Type B pancreatic cell (in vitro differentiated cells): Measurements from ENCODE around the gene NTPCR. TPM values are rescaled to one million over a fixed set of nuclear protein-coding genes. Genes with fewer than 3 reads are reported as not detected.
"Not testable (repeated sequence)": the region's sequence is repeated elsewhere in the genome, so short reads cannot be mapped to it uniquely, and the experiment has no call there.

Experiments
- DNase-seq: peaks from one replicate; pipeline ENCODE4 v3.0.0; 2021; ENCODE audit warnings: mixed read lengths; ENCODE audit not compliant: unreplicated experiment; ENCODE audit errors: extremely low spot score
- H3K27ac Mint-ChIP-seq: 2 replicates; pipeline ENCODE4 v1.8.0; 2021; ENCODE audit warnings: mild to moderate bottlenecking, mixed read lengths
- H3K27me3 Mint-ChIP-seq: 2 replicates; pipeline ENCODE4 v1.8.0; 2021; ENCODE audit warnings: mixed read lengths
- H3K36me3 Mint-ChIP-seq: 2 replicates; pipeline ENCODE4 v1.8.0; 2021; ENCODE audit warnings: mixed read lengths
- H3K4me1 Mint-ChIP-seq: one replicate; pipeline ENCODE4 v1.8.0; 2021; ENCODE audit warnings: mixed read lengths; ENCODE audit not compliant: unreplicated experiment
- H3K4me3 Mint-ChIP-seq: 2 replicates; pipeline ENCODE4 v1.8.0; 2021; ENCODE audit warnings: mild to moderate bottlenecking, mixed read lengths
- H3K9me3 Mint-ChIP-seq: 2 replicates; pipeline ENCODE4 v1.8.0; 2021; ENCODE audit warnings: mixed read lengths
- total RNA-seq: library from RNA; stranded (reverse); gene quantifications from 2 replicates; pipeline ENCODE4 v1.2.1, GENCODE V29; 2021; ENCODE audit warnings: low replicate concordance
- TF ChIP-seq, protein P1 (sequence below): fragments of 200-600 bp; sonication (generic); conservative IDR thresholded peaks from 2 replicates; pipeline ENCODE4 v1.5.0; 2021; ENCODE audit warnings: antibody characterized with exemption, mild to moderate bottlenecking

The NTPCR gene
- total RNA-seq, 1 donor from 2014 or later = 57.1 TPM

DNA sequence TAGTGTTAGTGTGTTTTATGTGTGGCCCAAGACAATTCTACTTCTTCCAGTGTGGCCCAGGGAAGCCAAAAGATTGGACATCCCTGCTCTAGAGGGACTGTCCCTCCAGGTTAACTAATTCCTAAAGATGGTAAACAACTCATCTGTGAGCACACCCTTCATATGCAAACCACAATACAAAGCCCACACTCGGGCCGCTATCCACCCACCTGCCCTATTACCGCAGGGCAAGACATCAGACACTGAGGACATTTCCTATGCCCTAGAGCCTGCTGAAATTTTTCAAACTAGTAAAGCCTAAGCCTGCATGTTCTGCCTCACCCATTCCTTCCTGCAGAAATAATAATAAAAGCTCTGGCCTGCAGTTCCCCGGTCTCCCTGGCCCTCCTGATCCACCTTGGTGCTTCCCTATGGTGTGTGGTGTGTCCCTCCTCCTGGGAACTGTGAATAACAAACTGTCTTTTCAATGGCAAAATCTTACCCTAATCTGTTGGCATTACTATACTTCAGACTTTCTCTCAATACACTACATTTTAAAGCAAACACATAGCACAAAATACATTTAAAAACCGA, 39.3 kb upstream of the NTPCR start:
- no peaks in the 10 kb centered on the region for H3K4me1 Mint-ChIP-seq
- no peaks in the 10 kb centered on the region for H3K9me3 Mint-ChIP-seq
- no peaks in the 10 kb centered on the region for H3K36me3 Mint-ChIP-seq
- no peak for DNase-seq
- peaks cover 17% of the 10 kb centered on the region for H3K27me3 Mint-ChIP-seq
- no peak overlapping the region for H3K27ac Mint-ChIP-seq
- H3K4me3 Mint-ChIP-seq = no peak overlapping the region
- TF ChIP-seq, protein P1, sequence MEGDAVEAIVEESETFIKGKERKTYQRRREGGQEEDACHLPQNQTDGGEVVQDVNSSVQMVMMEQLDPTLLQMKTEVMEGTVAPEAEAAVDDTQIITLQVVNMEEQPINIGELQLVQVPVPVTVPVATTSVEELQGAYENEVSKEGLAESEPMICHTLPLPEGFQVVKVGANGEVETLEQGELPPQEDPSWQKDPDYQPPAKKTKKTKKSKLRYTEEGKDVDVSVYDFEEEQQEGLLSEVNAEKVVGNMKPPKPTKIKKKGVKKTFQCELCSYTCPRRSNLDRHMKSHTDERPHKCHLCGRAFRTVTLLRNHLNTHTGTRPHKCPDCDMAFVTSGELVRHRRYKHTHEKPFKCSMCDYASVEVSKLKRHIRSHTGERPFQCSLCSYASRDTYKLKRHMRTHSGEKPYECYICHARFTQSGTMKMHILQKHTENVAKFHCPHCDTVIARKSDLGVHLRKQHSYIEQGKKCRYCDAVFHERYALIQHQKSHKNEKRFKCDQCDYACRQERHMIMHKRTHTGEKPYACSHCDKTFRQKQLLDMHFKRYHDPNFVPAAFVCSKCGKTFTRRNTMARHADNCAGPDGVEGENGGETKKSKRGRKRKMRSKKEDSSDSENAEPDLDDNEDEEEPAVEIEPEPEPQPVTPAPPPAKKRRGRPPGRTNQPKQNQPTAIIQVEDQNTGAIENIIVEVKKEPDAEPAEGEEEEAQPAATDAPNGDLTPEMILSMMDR = no peak

DNA sequence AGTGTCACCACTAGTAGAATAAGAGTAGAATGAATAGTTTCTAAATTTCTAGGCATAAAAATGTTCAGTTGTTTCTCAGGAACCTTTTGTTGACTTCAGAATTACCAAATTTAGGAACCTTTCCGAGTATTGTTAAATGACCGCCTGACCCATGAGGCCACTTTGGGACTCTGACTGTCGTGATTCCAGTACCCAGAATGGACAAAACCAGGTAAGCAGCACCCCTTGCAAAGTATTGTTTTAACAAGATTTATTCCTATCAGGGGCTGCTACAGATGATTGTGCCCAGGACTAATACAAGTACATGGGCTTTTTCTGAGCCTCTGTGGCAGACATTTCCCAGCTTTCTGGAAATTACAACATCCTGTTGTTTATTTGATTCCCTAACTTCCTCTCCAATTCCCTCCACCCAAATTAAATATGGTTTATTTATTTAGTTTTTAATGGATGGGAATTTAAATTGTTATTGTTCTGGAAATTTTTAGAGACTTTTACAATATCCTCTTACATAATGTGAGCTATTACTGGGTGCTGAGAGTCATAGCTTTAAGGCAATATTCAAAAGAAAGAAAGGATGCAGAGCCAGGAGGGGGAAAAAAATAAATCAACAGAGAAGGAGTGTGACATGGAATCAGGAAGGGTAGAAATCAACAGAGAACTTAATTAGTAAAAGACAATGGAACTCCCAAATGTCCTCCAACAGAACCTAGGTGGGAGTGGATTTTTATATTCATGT, 37.4 kb upstream of the NTPCR start:
- H3K27ac Mint-ChIP-seq = no peak overlapping the region

DNA sequence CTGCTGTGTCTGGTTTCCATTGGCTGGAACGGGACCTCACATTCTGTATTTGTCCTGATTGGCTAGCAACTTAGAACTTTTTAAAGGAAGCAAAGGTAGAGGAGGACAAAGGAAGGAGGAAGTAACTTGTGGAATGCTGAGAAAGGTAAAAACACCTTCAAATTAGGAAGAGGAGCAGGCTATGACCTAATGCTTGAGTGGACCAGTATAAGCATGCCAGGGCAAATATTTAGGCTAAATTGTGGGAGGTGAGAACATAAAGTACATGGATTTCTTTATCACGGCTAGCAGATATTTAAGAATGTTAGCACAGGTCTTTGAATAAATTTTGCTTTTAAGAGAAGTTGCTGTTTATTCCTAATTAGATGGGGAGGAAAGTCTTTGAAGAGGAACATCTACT, 36.1 kb upstream of the NTPCR start:
- DNase-seq, H3K4me1 Mint-ChIP-seq, H3K36me3 Mint-ChIP-seq, H3K27ac Mint-ChIP-seq, H3K4me3 Mint-ChIP-seq, H3K27me3 Mint-ChIP-seq, H3K9me3 Mint-ChIP-seq: not testable (repeated sequence)

More for the DNA sequence above, 37.4 kb upstream of the NTPCR start:
- Mint-ChIP-seq H3K4me3 (no peak overlapping the region), H3K9me3 (no peaks in the 10 kb centered on the region), H3K4me1 (no peaks in the 10 kb centered on the region), H3K27me3 (peaks cover 11% of the 10 kb centered on the region), H3K36me3 (no peaks in the 10 kb centered on the region)
- TF ChIP-seq, protein P1 = no peak
- DNase-seq = no peak

DNA sequence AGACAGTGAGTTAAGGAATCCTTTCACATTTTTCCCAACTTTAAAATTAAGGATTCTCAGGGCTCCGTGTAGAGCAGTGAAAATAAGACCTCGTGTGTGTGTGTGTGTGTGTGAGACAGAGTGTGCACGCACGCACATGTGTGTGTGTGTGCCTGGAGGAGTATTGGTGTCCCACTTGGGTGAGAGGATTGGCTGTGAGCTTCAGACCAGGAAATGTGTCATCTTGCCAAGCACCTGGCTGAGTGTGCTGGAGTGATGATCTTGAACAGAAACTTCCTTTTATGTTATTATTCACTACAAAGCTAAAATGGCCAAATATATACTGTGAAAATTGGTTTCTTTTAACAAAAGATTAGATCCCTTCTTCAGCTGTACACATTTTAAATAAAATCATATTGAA, 35.2 kb upstream of the NTPCR start:
- no peaks in the 10 kb centered on the region for H3K4me1 Mint-ChIP-seq
- peaks cover 3% of the 10 kb centered on the region for H3K36me3 Mint-ChIP-seq
- peaks cover 8% of the 10 kb centered on the region for H3K27me3 Mint-ChIP-seq
- no peak overlapping the region for H3K27ac Mint-ChIP-seq
- no peak for DNase-seq
- H3K9me3 Mint-ChIP-seq = no peaks in the 10 kb centered on the region
- TF ChIP-seq, protein P1 = no peak
- no peak overlapping the region for H3K4me3 Mint-ChIP-seq

DNA sequence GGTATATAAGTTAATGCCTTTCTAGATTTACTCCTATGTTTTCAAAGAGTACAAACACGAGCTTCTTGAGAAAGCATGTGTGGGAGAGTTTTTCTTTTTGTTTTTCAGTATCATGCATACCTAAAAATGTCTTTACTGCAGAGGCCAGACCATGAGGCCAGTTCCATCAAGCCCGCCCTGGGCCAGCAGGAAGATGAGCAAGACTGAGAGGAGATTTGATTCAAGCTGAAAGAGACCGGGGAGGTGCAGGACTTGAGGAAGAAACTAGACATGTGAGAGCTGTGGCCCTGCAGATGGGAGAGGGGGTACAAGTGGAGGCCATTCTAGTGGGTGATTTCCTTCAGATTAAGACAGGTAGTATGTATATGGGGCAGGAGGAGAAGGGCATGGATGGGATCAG, 33.4 kb upstream of the NTPCR start:
- no peak for DNase-seq
- no peak overlapping the region for H3K27ac Mint-ChIP-seq
- TF ChIP-seq, protein P1 = no peak
- no peaks in the 10 kb centered on the region for H3K4me1 Mint-ChIP-seq
- peaks cover 3% of the 10 kb centered on the region for H3K27me3 Mint-ChIP-seq
- peaks cover 3% of the 10 kb centered on the region for H3K36me3 Mint-ChIP-seq
- H3K4me3 Mint-ChIP-seq = no peak overlapping the region
- no peaks in the 10 kb centered on the region for H3K9me3 Mint-ChIP-seq

DNA sequence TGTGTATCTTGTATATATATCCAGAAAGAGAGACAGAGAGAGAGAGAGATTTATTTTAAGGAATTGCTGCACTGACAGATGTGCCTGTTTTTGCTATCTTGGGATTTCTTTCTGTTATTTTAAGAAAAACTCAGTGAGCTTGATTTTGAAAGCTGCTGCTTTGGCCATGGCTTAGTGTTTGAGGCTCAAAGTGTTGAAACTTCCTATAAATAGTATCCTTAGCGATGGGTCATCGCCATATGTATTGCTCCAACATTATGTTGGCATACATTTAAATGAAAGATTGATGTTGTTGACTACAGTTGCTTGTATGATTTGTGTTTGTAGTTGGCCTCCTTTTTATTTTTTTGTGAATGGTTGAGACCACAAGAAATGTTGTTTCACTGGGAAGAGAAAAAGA, 29.0 kb upstream of the NTPCR start:
- Mint-ChIP-seq H3K4me3 (no peak overlapping the region), H3K36me3 (peaks cover 3% of the 10 kb centered on the region), H3K27me3 (no peaks in the 10 kb centered on the region), H3K9me3 (no peaks in the 10 kb centered on the region), H3K4me1 (peaks cover 12% of the 10 kb centered on the region), H3K27ac (no peak overlapping the region)
- DNase-seq = no peak
- TF ChIP-seq, protein P1 = no peak
